GM12878 (cell line): ENCODE data around the gene SIRT2. TPM values are rescaled to one million over a fixed set of nuclear protein-coding genes. Genes with fewer than 3 reads are reported as not detected.

Source experiments
- ATAC-seq: fragments of 200-7000 bp; cut with Tn5 transposase; 3 replicates; pipeline ENCODE4 v1.9.1; 2020; ENCODE audit warnings: mild to moderate bottlenecking, moderate library complexity
- BruUV-seq: library from RNA; stranded (reverse); fragments of 400-500 nt; replicated peaks from 2 replicates; lab custom pipeline; 2021; lab: Mats Ljungman, UMichigan
- CTCF ChIA-PET: fragments of 300-600 bp; sonication (Branson Sonifier 250); formaldehyde crosslinking; extraction: SDS; loops from one replicate; lab custom pipeline; 2021; ENCODE audit warnings: inconsistent platforms; lab: Yijun Ruan, JAX
- POLR2A ChIA-PET: fragments of 350-600 bp; formaldehyde crosslinking; extraction: SDS; loops from one replicate; lab custom pipeline; 2021; ENCODE audit warnings: inconsistent platforms; lab: Charles Lee
- RAD21 ChIA-PET: fragments of 300-600 bp; sonication (Branson Sonifier 250); formaldehyde crosslinking; loops from one replicate; lab custom pipeline; 2023; ENCODE audit warnings: antibody characterized with exemption; ENCODE audit not compliant: unreplicated experiment; lab: Charles Lee
- SMC1A ChIA-PET: fragments of 300-600 bp; sonication (Branson Sonifier 250); formaldehyde crosslinking; loops from one replicate; lab custom pipeline; 2023; ENCODE audit not compliant: unreplicated experiment, uncharacterized antibody; lab: Charles Lee
- DNase-seq: peaks from one replicate; pipeline ENCODE4 v3.0.0-alpha.2; 2011; ENCODE audit warnings: low read depth, low spot score
- FAIRE-seq: peaks from 3 replicates; lab custom pipeline; 2011; peaks lifted over from hg19 to GRCh38; lab: Jason Lieb, UNC
- H2AFZ ChIP-seq: 2 replicates; pipeline ENCODE4 v1.6.0; 2011; ENCODE audit warnings: low read depth, low read length, control low read depth; ENCODE audit not compliant: control insufficient read depth
- H3K27ac ChIP-seq: 2 replicates; pipeline ENCODE4 v1.5.1; 2011; ENCODE audit warnings: control low read depth; ENCODE audit not compliant: control insufficient read depth, insufficient read depth
- H3K27me3 ChIP-seq, 2 experiments: replicated peaks in 1 of 2; 2 replicates each; pipeline versions ENCODE4 v1.6.0 to v1.6.1; 2011; ENCODE audit warnings: low read length in 1 of 2; ENCODE audit not compliant: control insufficient read depth in 2 of 2, insufficient read depth in 2 of 2
- H3K36me3 ChIP-seq, 2 experiments: 2 replicates each; pipeline ENCODE4 v1.5.1; 2011; ENCODE audit warnings: low read length in 1 of 2; ENCODE audit not compliant: control insufficient read depth in 2 of 2, insufficient read depth in 2 of 2
- H3K4me1 ChIP-seq: 2 replicates; pipeline ENCODE4 v1.6.1; 2011; ENCODE audit warnings: mild to moderate bottlenecking, low read length, moderate library complexity, mixed read lengths; ENCODE audit not compliant: control insufficient read depth, insufficient read depth
- H3K4me2 ChIP-seq: 2 replicates; pipeline ENCODE4 v1.6.0; 2011; ENCODE audit warnings: control low read depth; ENCODE audit not compliant: control insufficient read depth, insufficient read depth
- H3K4me3 ChIP-seq: fragments of 200-600 bp; sonication (generic); 2 replicates; pipeline ENCODE4 v1.5.1; 2016
- H3K79me2 ChIP-seq: 2 replicates; pipeline ENCODE4 v1.6.0; 2011; ENCODE audit warnings: low read length; ENCODE audit not compliant: control insufficient read depth, insufficient read depth
- H3K9ac ChIP-seq: 2 replicates; pipeline ENCODE4 v1.8.0; 2011; ENCODE audit warnings: low read length, control low read depth, mixed read lengths; ENCODE audit not compliant: control insufficient read depth, insufficient read depth
- H3K9me3 ChIP-seq: replicated peaks from 3 replicates; pipeline ENCODE4 v1.5.1; 2011; ENCODE audit warnings: mild to moderate bottlenecking, low read length; ENCODE audit not compliant: control insufficient read depth, insufficient read depth
- H4K20me1 ChIP-seq: 2 replicates; pipeline ENCODE4 v1.6.0; 2011; ENCODE audit not compliant: control insufficient read depth, insufficient read depth
- HDAC2 ChIP-seq: fragments of 200-600 bp; sonication (generic); IDR thresholded peaks from 2 replicates; pipeline ENCODE4 v1.6.1; 2017
- NFYB ChIP-seq: IDR thresholded peaks from 2 replicates; pipeline ENCODE4 v1.6.1; 2011; ENCODE audit warnings: low read depth, mild to moderate bottlenecking, low read length, improper control_type of control experiment, moderate library complexity; ENCODE audit not compliant: insufficient read depth
- USF1 ChIP-seq: IDR thresholded peaks from 2 replicates; pipeline ENCODE4 v1.6.1; 2011; ENCODE audit warnings: borderline replicate concordance, low read depth, mild to moderate bottlenecking, moderate library complexity, mixed read lengths, low read length; ENCODE audit not compliant: insufficient read depth; ENCODE audit errors: extremely low read length
- WGBS: methylation state at CpG from one replicate; pipeline ENCODE4 v1.1.6; 2016; ENCODE audit warnings: low lambda C conversion rate; ENCODE audit not compliant: insufficient replicate concordance, insufficient coverage; ENCODE audit errors: missing lambda C conversion rate; 5-methylcytosine and 5-hydroxymethylcytosine counted together
- in situ Hi-C: fragments of 300-500 bp; cut with MboI; formaldehyde crosslinking; loops from 9 replicates; pipeline ENCODE4 v1.14.3; 2018; ENCODE audit warnings: mixed read lengths
- intact Hi-C: fragments of 100-400 bp; cut with micrococcal nuclease; formaldehyde crosslinking; loops from one replicate; pipeline ENCODE4 v1.14.2; 2022; ENCODE audit not compliant: unreplicated experiment
- polyA plus RNA-seq, 11 experiments: library from polyadenylated mRNA; depleted of rRNA in 4 of 11; unstranded in 6 of 11; stranded (reverse) in 5 of 11; fragments of >200 nt; fragmentation: Nextera tagmentation in 4 of 11; fragmentation: Illumina TruSeq in 1 of 11; extraction: Ambion mirVana in 4 of 11; extraction: Trizol in 1 of 11; gene quantifications; 1 replicate in 1 of 11; 2 replicates in 10 of 11; pipeline versions ENCODE4 v1.2.1 to v1.2.3, GENCODE V29; 2011 to 2016; ENCODE audit warnings: inconsistent platforms in 2 of 11, missing spikeins in 2 of 11, low read depth in 1 of 11
- total RNA-seq, 4 experiments: library from RNA; depleted of rRNA in 3 of 4; stranded (reverse); fragments of >200 nt in 3 of 4; fragmentation: Illumina TruSeq in 1 of 4; extraction: Trizol in 1 of 4; gene quantifications; 2 replicates each; pipeline versions ENCODE4 v1.2.1 to v1.2.3, GENCODE V29; 2013 to 2021

SIRT2 gene
- total and polyA plus RNA-seq, 10 of the 15 experiments (the other 5 are each of a cell fraction or from before 2014, with no cell fraction given), result 1.4 to 38.7 (median 24.1) TPM

GRCh38 chr19:38892841-38893240 lies 6.6 kb downstream of the SIRT2 start:
- Histone ChIP-seq H3K4me3 (no peak overlapping the region), H3K27me3 (no peaks in the 10 kb centered on the region), H3K4me1 (no peaks in the 10 kb centered on the region), H2AFZ (no peak overlapping the region), H3K4me2 (no peak overlapping the region), H3K27ac (no peak overlapping the region), H3K79me2 (no peaks in the 10 kb centered on the region), H3K9ac (no peak overlapping the region)
- no TSS peak for BruUV-seq
- CTCF ChIA-PET, result interaction anchor here (0.5 to 0.9 kb wide), 3 partner anchors 100 to 1530 kb away, joined by 3 read pairs; no protein-coding TSS in a partner anchor
- no peak for ATAC-seq
- RAD21 ChIA-PET, result no interaction called here
- WGBS, result 77% methylated on average over 5 of the region's 5 CpGs
- SMC1A ChIA-PET, result no interaction called here
- no peak for FAIRE-seq
- POLR2A ChIA-PET, result interaction anchor here (0.6 kb wide), 1 partner anchor 37 kb away, joined by 6 read pairs; no protein-coding TSS in a partner anchor
- in situ Hi-C loops, result no loop called here
- no peak for DNase-seq
- TF ChIP-seq NFYB (0 out of 2 replicates have a peak, but pooled peaks have one; percentile 43), USF1 (no peak)
- TF ChIP-seq, all 136 proteins: peak for 1
- Histone ChIP-seq H3K9me3 (no peaks in the 10 kb centered on the region), H4K20me1 (no peaks in the 10 kb centered on the region), H3K36me3 (no peaks in the 10 kb centered on the region; a peak in 1 of 4 replicates)
- intact Hi-C loops, result no loop called here

- H3K27me3 ChIP-seq, result no peaks in the 10 kb centered on the region
- H3K4me3 ChIP-seq, result no peak overlapping the region
- ATAC-seq (no peak), FAIRE-seq (no peak), DNase-seq (no peak)
- H3K4me1 ChIP-seq, result no peaks in the 10 kb centered on the region
- SMC1A ChIA-PET, result no interaction called here
- 83% methylated on average over 6 of the region's 6 CpGs for WGBS
- no peak overlapping the region for H3K27ac ChIP-seq
- CTCF ChIA-PET, result interaction anchor here (0.7 kb wide), 1 partner anchor 166 kb away, joined by 4 read pairs; no protein-coding TSS in a partner anchor
- H3K9me3 ChIP-seq, result no peaks in the 10 kb centered on the region
- BruUV-seq, result no TSS peak
- RAD21 ChIA-PET, result no interaction called here
- H3K36me3 ChIP-seq, result no peaks in the 10 kb centered on the region; a peak in 1 of 4 replicates
- no peaks in the 10 kb centered on the region for H4K20me1 ChIP-seq
- no peaks in the 10 kb centered on the region for H3K79me2 ChIP-seq
- in situ Hi-C loops (no loop called here), intact Hi-C loops (no loop called here)
- H3K9ac ChIP-seq, result no peak overlapping the region
- no peak overlapping the region for H3K4me2 ChIP-seq
- no peak for TF ChIP-seq HDAC2
- TF ChIP-seq, all 136 proteins: peak for 0
- POLR2A ChIA-PET, result no interaction called here
- no peak overlapping the region for H2AFZ ChIP-seq
Observed at GRCh38 chr19:38891771-38892170, 7.6 kb downstream of the SIRT2 start.
